T-helper 1 cell treated with Interleukin-12 subunit alpha and Interleukin-12 subunit beta and Interleukin-4 antibody, amounts not matched to agents 30 ng/mL and 1 ng/mL, for 36 hours (primary cell): Measurements from ENCODE around the gene VTI1B. TPM values are rescaled to one million over a fixed set of nuclear protein-coding genes. Genes with fewer than 3 reads are reported as not detected.

Source experiments
- intact Hi-C: fragments of 100-400 bp; cut with micrococcal nuclease; formaldehyde crosslinking; loops from one replicate; pipeline ENCODE4 v1.15.1; 2024
- total RNA-seq: library from RNA; stranded (reverse); gene quantifications from 2 replicates; pipeline ENCODE4 v1.2.3, GENCODE V29; 2022

Gene VTI1B
- total RNA-seq, 1 donor from 2014 or later, result 77.0 TPM

GRCh38 chr14:67680941-67681340 is 6.5 kb upstream of the VTI1B start:
- intact Hi-C loops, result loop anchor here (1.0 to 5.0 kb wide), 2 partner anchors 14 to 439 kb away; partner anchors contain the start of genes PALS1 and RDH11

GRCh38 chr14:67680121-67680602 is 5.7 kb upstream of the VTI1B start:
- intact Hi-C loops, result loop anchor here (1.0 to 5.0 kb wide), 2 partner anchors 15 to 438 kb away; partner anchors contain the start of genes PALS1 and RDH11

- intact Hi-C loops, result no loop called here
Observed at GRCh38 chr14:67679006-67679405, 4.6 kb upstream of the VTI1B start.

- intact Hi-C loops, result loop anchor here (2.0 kb wide), 1 partner anchor 148 kb away; no protein-coding TSS in a partner anchor
Observed at GRCh38 chr14:67675219-67675582, 769 bp upstream of the VTI1B start.

DNA sequence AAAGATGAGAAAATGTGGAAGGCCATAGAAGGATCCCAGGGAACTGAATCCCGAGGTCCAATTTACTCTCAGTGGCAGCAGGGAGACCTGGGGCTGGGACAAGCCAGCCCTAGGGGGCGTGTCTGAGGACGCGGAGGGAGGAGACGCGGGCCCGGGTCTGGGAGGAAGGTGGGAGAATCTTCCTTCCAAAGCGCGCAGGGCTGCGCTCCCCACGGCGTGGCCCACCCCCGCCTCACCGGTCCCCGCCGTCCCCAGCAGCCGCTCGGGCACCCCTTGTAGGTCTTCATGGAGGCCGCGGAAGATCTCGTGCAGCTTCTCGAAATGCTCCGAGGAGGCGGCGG is 323 bp downstream of the VTI1B start:
- intact Hi-C loops, result loop anchor here (1.0 to 2.0 kb wide), 5 partner anchors 21 to 314 kb away; partner anchors contain the start of genes ARG2, EIF2S1, PIGH and RDH11

DNA sequence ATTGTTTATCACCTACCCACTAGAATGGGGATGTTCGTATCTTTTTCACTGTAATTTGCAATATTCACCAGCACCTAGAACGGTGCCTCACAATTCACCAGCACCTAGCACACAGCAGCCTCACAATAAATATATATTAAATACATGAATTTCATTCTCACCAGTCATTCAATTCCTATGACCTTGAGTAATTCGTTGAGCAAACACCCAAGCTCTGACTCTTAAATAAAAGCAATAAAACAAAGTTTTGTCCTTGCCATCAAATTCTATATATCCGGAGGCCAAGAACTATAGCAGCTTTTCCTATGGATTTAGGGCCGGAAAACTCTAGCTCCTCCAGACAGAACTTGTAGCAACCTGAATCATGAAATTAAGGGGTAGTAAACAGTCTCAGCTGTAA is 981 bp downstream of the VTI1B start:
- intact Hi-C loops, result no loop called here

GRCh38 chr14:67668559-67668958 is 5.9 kb downstream of the VTI1B start:
- intact Hi-C loops, result loop anchor here (5.0 kb wide), 1 partner anchor 156 kb away; no protein-coding TSS in a partner anchor

DNA sequence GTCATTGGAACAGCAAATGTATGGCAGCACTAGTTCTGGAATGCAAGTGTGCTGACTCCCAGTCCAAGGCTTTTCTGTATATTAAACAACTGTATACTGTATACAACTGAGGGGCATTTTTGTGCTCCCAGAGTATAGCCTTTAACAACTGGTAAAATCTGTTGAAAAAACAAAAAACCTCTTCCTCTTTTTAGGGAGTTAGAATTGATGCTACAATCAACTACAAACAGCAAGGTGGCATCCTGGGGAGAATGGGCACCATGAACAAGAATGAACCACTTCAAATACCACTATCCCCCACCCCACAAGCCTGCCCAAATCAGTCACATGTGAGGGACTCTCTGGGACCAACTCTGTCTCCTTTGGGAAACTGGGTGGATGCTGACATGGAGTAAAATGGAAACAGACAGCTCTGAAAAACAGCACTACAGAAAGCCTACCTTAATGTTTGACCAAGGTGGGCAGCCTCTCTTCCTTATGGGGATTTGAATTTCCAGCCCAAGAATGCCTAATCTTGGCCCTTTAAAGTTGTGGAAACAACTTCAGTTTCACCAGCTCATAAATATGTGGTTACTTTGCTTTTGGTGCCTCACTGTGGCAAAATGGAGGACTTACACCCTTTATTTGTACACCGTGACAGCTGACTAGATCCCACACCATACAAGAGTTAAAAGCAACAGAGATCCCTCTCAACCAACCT is 7.5 kb downstream of the VTI1B start:
- intact Hi-C loops, result loop anchor here (1.0 to 5.0 kb wide), 8 partner anchors 28 to 240 kb away; partner anchors contain the start of gene RDH11

- intact Hi-C loops, result loop anchor here (2.0 to 5.0 kb wide), 2 partner anchors 29 to 154 kb away; partner anchors contain the start of gene RDH11
Observed at GRCh38 chr14:67665868-67666267, 8.6 kb downstream of the VTI1B start.

DNA sequence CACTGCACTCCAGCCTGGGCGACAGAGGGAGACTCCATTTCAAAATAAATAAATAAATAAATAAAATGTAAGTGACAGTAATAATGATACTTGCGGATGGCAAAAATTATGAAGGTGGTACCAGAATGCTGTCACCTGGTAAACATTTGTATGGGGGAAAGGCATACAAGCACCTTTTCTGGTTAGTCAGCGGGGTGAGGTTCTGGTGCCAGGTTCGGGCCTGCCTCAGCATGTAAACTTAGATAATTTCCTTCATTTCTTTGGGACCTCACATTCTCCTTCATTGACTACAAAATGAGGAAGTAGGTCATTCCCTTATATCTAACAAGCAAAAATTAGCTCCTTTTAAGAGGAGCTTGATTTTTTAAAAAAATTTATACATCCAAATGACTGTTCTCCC is 10.8 kb downstream of the VTI1B start:
- intact Hi-C loops, result no loop called here

DNA sequence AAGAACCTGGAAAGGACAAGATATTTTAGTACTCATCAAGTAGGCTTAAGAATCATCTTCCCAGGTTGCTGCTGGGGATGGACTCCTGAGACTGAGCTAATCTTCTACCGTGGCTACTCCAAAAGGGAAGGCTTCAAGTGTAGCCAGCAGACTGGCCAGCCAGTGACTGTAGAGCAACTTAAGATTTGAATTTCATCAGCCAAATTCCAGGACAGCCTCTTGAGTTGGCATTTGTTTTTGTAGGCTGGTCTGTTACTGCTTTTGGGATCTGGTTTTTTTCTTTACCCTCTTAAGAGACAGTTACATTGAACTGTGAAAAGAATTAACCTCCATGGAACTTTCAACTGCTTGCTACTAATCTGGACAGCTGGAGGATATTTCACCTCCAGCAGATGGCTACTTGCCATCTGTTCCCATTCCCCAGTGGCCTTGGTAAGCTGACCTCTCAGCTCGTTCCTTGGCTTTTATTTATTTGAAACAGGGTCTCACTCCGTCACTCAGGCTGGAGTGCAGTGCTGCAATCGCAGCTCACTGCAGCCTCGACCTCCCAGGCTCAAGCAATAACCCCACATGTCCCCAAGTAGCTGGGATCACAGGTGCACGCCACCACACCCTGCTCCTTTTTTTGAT is 20.7 kb downstream of the VTI1B start:
- intact Hi-C loops, result no loop called here

GRCh38 chr14:67652189-67652588 is 22.2 kb downstream of the VTI1B start:
- intact Hi-C loops, result no loop called here

DNA sequence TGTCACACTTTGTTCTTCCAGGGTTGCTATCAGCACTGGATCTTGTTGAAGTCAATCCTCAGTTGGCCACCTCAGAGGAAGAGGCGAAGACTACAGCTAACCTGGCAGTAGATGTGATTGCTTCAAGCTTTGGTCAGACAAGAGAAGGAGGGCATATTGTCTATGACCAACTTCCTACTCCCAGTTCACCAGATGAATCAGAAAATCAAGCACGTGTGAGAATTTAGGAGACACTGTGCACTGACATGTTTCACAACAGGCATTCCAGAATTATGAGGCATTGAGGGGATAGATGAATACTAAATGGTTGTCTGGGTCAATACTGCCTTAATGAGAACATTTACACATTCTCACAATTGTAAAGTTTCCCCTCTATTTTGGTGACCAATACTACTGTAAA is 23.7 kb downstream of the VTI1B start:
- intact Hi-C loops, result no loop called here

DNA sequence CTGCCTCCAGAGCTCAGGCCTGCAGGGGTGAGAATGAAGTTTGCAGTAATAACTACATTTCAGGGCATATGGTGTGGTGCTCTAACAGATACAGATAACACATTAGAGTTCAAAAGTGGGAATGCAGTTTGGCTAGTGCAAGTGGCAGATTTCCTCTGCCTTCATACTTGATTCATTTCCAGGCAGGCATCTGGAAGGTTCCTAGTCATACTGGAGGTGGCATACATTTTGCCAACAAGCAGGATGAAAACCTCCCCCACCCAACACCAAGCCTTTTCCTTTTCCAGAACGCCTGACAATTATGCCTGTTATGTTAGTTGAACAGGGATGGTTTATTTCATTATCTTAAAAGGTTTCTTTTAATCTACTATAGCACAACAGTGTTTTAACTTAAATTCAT is 24.3 kb downstream of the VTI1B start:
- intact Hi-C loops, result no loop called here

DNA sequence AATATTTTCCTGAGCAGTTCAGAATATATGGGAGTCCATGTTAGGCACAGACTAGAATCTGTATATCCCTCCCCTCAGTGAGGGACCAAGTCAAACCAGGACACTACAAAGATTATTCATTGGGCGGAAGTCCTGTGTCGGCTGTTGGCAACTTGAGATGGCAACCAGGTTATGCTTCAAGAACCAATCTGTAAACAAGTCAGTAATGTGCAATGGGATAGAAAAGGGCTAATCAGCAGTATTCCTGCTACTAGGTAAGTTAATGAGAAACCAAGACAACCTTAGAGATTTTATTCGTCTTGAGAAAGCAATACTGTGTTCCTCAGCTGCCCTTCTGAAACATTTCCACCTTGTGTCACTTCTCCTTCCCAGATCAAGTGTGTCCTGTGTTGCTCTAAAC is 28.3 kb downstream of the VTI1B start:
- intact Hi-C loops, result no loop called here

- intact Hi-C loops, result no loop called here
Observed at GRCh38 chr14:67645414-67645813, 29.0 kb downstream of the VTI1B start.

- intact Hi-C loops, result no loop called here
Observed at GRCh38 chr14:67644428-67644827, 30.0 kb downstream of the VTI1B start.

DNA sequence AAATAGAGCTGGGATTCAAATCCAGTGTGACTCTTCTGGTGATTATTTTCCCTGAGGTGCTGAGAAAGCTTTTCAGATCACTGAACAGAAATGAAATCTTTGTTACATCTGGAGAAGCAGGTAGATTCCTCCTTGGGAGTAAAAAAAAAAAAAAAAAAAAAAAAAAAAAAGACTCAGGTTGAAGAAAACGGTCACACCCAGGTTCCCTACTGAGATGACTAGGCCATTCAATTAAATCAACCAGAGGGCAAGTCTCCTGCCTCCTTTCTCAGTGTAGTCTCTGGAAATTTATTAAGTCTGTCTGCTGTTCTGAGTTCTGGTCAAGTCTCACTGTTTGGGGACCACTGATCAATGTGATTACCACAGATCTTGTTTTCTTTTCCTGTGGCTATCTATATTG is 30.7 kb downstream of the VTI1B start:
- intact Hi-C loops, result no loop called here

DNA sequence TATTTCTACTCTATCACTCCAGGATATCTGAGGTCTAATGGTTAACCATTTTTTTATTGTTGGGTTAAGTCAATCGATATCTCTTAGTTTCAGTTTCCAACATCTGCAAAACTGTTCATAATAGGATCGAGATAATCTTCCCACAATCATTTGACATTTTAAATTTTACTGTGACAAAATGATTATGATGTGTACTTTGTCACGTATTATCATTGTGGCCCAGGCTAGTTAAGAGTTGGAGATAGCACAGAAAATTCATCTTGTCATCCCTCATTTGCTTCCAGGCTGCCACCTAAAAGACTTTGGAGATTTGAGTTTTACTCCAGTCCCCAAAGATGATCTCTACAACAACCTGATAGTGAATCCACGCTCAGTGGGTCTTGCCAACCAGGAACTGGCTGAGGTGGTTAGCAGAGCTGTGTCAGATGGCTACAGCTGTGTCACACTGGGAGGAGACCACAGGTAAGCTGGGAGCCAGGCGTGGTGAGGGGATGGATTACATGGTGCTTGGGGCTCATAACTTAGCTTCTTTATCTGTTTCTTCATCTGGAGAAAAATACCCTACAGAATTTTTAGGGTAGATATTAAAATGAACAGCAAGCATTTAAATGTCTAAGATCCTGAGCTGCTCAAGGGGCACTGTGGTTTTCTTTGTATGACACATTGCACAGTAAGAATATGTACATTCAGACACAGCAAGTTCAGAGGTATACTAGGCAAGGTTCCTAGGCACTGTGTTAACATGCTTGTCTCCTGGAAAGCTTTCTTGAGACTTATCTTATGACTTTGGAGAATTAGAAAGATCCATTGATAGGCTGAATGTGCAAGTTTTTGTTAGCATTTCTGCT is 32.3 kb downstream of the VTI1B start:
- intact Hi-C loops, result no loop called here

DNA sequence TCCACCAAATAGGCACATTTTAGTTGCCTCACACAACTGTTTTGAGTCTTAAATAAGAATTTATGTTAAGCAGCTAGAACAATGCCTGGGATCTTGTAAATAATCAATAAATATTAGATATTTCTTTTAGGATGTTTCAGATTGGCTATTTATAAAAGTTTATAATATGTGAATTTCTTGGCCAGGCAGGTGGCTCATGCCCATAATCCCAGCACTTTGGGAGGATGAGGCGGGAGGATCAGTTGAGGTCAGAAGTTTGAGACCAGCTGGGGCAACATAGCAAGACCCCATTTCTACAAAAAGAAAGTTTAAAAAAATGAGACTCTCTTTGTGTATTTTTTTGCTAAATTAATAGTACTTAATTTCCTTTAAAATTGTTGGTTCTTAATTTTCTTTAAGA is 33.0 kb downstream of the VTI1B start:
- intact Hi-C loops, result no loop called here

GRCh38 chr14:67638642-67639041 is 35.8 kb downstream of the VTI1B start:
- intact Hi-C loops, result no loop called here
